Activated CD4-positive, alpha-beta T cell treated with anti-CD3 and anti-CD28 coated beads for 48 hours (primary cell): ENCODE measurements around the gene MRI1.
"Not testable (repeated sequence)": the region's sequence is repeated elsewhere in the genome, so short reads cannot be mapped to it uniquely, and the experiment has no call there.

Experiments
- DNase-seq: peaks from one replicate; pipeline ENCODE4 v3.0.0-alpha.2; 2020

Gene MRI1

GRCh38 chr19:13762635-13763235 is 1.6 kb upstream of the MRI1 start:
- no peak for DNase-seq

- DNase-seq, result no peak
These were observed 1.1 kb upstream of the MRI1 start for GRCh38 chr19:13763265-13763664.

GRCh38 chr19:13764821-13765394 is 586 bp downstream of the MRI1 start:
- peak; percentile 62 for DNase-seq

- no peak for DNase-seq
These were observed 1.2 kb downstream of the MRI1 start for GRCh38 chr19:13765395-13766094.

DNA sequence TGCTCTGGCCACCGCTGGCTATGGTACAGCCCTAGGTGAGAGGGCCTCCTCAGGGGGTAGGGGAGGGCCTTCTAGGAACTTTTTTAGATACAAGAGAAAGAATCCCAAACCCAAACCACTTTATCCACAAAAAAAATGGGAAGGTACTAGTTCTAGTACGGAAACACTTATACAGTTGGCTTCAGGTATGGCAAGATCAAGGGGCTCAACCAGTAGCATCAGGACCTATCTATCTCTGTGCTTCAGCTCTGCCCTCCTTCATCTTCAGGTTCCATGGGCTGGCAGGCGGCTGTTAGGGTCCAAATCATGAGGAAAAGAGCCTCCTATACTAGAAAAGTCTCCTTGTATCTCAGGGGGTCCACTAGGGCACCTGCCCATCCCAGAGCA is 1.8 kb downstream of the MRI1 start:
- no peak for DNase-seq

DNA sequence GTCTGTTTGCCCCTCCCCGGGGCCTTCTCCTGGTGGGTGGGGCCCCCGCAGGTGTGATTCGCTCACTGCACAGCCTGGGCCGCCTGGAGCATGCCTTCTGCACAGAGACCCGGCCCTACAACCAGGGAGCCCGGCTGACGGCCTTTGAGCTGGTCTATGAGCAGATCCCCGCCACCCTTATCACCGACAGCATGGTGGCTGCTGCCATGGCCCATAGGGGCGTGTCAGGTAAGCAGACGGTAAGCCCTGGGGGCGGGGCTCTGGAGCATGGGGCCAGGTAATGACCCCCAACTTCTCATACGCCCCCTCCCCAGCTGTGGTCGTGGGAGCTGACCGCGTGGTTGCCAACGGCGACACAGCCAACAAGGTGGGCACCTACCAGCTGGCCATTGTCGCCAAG is 4.2 kb downstream of the MRI1 start:
- DNase-seq, result no peak

DNA sequence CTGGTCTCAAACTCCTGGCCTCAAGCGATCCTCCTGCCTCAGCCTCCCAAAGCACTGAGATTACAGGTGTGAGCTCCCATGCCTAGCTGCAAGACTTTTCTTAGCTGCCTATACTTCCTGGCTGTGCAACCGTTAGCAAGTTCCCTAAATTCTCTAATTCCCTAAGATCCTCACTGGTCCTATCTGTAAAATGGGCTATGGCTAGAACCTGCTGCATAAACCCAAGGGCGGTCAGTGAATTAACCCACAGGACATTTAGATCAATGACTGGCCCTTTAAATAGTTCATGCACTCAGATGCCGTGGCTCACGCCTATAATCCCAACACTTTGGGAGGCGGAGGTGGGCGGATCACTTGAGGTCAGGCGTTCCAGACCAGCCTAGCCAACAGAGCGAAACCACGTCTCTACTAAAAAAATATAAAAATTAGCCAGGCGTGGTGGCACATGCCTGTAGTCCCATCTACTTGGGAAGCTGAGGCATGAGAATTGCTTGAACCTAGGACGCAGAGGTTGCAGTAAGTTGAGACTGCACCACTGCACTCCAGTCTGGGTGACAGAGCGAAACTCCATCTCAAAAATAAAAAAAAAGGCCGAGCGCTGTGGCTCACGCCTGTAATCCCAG is 5.8 kb downstream of the MRI1 start:
- DNase-seq, result no peak

- peak; percentile 92 for DNase-seq
These were observed 10.2 kb downstream of the MRI1 start, which contains the start of gene C19orf53 for GRCh38 chr19:13774217-13775191. Gene C19orf53 (plus strand): TSS chr19:13774456. CDS start chr19:13774478, 22 bp downstream.

- no peak for DNase-seq
These were observed 14.1 kb downstream of the MRI1 start for GRCh38 chr19:13778398-13778797.

DNA sequence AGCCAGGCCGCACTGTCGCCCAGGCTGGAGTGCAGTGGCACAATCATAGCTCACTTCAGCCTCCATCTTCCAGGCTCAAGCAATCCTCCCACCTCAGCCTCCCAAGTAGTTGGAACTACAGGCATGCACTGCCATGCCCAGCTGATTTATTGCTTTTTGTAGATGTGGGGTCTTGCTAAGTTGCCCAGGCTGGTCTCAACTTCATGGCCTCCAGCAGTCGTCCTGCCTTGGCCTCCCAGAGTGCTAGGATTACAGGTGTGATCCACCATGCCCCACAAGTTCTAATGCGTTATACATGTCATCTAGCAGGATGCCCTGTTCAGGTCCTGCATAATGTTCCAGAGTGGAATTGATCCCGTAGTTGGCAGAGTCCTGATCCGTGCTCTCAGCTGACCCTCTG is 14.5 kb downstream of the MRI1 start:
- DNase-seq, result no peak

DNA sequence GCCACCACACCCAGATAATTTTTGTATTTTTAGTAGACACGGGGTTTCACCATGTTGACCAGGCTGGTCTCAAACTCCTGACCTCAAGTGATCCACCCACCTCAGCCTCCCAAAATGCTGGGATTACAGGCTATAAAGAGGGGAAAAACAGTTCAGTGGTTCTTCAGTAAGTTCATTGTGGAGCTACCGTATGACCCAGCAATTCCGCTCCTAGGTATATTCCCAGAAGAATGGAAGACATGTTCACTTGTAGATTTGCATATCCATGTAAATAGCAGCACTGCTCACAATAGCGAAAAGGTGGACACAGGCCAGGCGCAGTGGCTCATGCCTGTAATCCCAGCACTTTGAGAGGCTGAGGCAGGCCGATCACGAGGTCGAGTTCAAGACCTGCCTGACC is 15.5 kb downstream of the MRI1 start:
- not testable (repeated sequence) for DNase-seq

DNA sequence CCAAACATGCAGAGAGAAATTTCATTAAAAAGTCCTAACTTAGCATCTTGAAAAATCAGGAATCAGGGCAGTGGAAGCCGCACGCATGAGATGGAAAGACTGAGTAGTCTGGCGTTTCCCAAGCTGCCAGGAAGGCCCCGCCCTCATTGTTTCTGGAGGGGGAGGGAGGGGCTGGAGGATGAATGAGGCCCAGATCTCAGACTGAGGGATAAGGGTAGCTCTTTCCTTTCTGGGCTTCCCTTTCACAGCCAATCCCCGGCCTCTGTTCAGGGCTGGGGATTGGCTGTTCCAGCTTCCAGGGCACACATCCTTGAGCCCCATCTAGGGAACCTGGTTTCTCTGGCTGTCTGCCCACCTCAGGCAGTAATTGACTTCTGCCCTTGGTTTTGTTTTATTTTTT is 17.2 kb downstream of the MRI1 start:
- DNase-seq, result peak; percentile 32

- DNase-seq, result no peak
These were observed 18.2 kb downstream of the MRI1 start for GRCh38 chr19:13782537-13782936.

GRCh38 chr19:13783565-13784500 is 19.5 kb downstream of the MRI1 start:
- DNase-seq, result no peak

GRCh38 chr19:13784731-13785452 is 20.6 kb downstream of the MRI1 start:
- DNase-seq, result peak; percentile 77

DNA sequence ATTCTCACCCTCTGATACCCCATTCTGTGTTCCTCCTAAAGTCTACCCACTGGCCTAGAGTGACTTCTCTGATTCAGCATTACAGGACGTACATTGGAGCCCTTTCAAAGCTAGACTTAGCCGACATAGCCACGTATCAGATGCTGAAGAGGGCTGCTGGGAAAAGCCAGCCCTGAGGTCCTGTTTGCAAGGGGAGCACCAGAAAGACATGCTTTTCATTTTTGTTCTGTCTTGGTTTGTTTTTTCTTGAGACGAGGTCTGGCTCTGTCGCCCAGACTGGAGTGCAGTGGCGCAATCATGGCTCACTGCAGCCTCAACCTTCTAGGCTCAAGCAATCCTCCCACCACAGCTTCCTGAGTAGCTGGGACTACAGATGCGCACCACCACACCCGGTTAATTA is 24.7 kb downstream of the MRI1 start:
- DNase-seq, result peak; percentile 15

GRCh38 chr19:13790354-13790753 is 26.0 kb downstream of the MRI1 start:
- DNase-seq, result no peak

DNA sequence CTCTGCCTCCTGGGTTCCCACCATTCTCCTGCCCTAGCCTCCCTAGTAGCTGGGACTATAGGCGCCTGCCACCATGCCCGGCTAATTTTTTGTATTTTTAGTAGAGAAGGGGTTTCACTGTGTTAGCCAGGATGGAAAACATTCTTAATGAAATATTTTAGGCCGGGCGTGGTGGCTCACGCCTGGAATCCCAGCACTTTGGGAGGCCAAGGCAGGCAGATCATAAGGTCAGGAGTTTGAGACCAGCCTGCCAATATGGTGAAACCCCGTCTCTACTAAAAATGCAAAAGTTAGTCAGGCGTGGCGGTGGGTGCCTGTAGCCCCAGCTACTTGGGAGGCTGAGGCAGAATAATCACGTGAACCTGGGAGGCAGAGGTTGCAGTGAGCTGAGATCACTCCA is 29.0 kb downstream of the MRI1 start:
- DNase-seq, result not testable (repeated sequence)

GRCh38 chr19:13794398-13794756 is 30.1 kb downstream of the MRI1 start:
- DNase-seq, result no peak

DNA sequence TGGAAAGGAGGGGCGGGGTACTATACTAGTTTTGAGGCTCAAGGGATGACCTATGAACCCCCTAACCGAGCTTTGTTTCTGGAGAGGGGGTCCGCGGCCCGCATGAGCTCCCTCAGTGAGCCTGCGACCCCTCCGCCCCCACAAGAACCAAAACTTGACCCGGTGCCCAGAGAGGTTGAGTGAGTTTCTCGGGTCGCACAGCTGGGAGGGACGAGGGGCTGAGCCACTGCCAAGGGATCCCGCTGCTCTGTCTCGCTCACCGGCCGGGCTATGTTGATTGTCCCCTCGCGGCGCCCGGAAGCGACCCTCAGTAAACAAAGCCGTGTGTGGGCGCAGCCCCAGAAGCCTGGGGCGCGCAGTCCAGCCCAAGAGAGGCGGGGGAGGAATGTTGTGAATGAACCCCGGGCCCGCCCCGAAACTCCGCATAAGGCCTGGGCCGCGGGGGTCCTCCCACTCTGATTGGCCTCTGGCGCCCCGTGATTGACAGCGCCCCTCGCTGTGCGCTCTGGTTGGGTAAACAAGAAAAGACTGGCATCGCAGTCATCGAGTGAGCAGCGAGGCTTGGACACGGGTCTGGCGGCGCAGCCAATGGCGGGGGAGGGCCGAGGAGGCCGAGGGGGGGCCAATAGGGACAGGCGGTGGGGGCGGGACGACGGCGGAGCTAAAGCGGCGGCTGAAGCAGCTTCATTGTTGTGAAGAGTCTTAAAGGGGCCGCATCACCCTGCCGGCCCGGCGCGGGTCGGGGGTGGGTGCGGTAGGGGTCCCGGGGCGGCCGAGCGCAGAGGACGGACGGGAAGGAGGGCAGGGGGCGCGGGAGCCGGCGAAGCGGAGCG is 30.7 kb downstream of the MRI1 start, which contains the start of gene ZSWIM4:
ZSWIM4 (plus strand) TSS at position 687 of the 833 bp plus-strand sequence. CDS start 206 bp downstream, outside the sequence.
- DNase-seq, result peak; percentile 97
